ENCODE results near the gene SPOCD1. TPM values are rescaled to one million over a fixed set of nuclear protein-coding genes. Genes with fewer than 3 reads are reported as not detected.

SPOCD1 gene
- total RNA-seq, 1 experiment from 2014 or later = 10.2 TPM

DNA sequence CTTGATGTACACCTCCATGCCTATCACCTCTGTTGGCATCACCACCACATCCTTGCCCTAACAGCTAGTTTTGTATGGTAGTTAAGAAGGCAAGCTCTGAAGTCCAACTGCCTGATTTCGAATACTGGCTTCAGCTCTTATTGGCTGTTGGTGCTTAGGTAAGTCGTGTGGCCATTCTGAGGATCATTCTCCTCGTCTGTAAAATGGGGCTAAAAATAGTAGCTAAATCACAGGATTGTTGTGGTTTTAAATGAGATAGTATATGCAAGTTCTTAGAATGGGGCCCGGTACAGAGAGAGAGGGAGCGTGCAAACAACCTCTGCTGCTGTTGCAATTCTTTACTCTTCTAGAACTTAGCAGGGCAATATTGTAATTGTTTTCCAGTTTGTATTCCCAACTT lies 20.8 kb upstream of the SPOCD1 start:
- Histone ChIP-seq H3K36me3 (ENCODE audit: low read depth) (no peaks in the 10 kb centered on the region), H3F3A (ENCODE audit: insufficient read depth, low read depth) (no peaks in the 10 kb centered on the region), H3K9me3 (ENCODE audit: insufficient read depth, low read depth) (no peaks in the 10 kb centered on the region), H3K9me2 (ENCODE audit: insufficient read depth) (no peaks in the 10 kb centered on the region), H3K4me2 (no peak overlapping the region), H3K27ac (no peak overlapping the region), H3K4me1 (replicated peaks; ENCODE audit: insufficient read depth) (no peaks in the 10 kb centered on the region), H2AFZ (no peak overlapping the region), H3K79me2 (ENCODE audit: low read depth) (no peaks in the 10 kb centered on the region), H4K20me1 (ENCODE audit: insufficient read depth) (no peaks in the 10 kb centered on the region), H3K4me3 (no peak overlapping the region), H3K27me3 (ENCODE audit: insufficient read depth, low read depth) (0 out of 2 replicates have a peak, but pooled peaks cover 1% of the 10 kb centered on the region)
- BruUV-seq (replicated peaks) = no TSS peak
- ChIA-PET CTCF (no interaction called here), POLR2A (ENCODE audit: unreplicated experiment) (interaction anchor here (0.6 kb wide), 1 partner anchor 9 kb away, joined by 3 read pairs; no protein-coding TSS in a partner anchor)
- TF ChIP-seq, protein P1, sequence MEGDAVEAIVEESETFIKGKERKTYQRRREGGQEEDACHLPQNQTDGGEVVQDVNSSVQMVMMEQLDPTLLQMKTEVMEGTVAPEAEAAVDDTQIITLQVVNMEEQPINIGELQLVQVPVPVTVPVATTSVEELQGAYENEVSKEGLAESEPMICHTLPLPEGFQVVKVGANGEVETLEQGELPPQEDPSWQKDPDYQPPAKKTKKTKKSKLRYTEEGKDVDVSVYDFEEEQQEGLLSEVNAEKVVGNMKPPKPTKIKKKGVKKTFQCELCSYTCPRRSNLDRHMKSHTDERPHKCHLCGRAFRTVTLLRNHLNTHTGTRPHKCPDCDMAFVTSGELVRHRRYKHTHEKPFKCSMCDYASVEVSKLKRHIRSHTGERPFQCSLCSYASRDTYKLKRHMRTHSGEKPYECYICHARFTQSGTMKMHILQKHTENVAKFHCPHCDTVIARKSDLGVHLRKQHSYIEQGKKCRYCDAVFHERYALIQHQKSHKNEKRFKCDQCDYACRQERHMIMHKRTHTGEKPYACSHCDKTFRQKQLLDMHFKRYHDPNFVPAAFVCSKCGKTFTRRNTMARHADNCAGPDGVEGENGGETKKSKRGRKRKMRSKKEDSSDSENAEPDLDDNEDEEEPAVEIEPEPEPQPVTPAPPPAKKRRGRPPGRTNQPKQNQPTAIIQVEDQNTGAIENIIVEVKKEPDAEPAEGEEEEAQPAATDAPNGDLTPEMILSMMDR (conservative IDR thresholded peaks at IDR 0.05) = no peak
- no peak for TF ChIP-seq EZH2 (IDR thresholded peaks at IDR 0.05; ENCODE audit: low read depth)
- intact Hi-C loops (cut with micrococcal nuclease; ENCODE audit: unreplicated experiment) = no loop called here
- no peak for DNase-seq

GRCh38 chr1:31835415-31835814 lies 19.6 kb upstream of the SPOCD1 start:
- Histone ChIP-seq H3K9me3 (ENCODE audit: insufficient read depth, low read depth) (no peaks in the 10 kb centered on the region), H3K4me3 (no peak overlapping the region), H3K79me2 (ENCODE audit: low read depth) (no peaks in the 10 kb centered on the region), H3K36me3 (ENCODE audit: low read depth) (no peaks in the 10 kb centered on the region), H3K4me2 (no peak overlapping the region), H3K4me1 (replicated peaks; ENCODE audit: insufficient read depth) (no peaks in the 10 kb centered on the region), H3K27me3 (ENCODE audit: insufficient read depth, low read depth) (0 out of 2 replicates have a peak, but pooled peaks cover 5% of the 10 kb centered on the region), H3K9me2 (ENCODE audit: insufficient read depth) (no peaks in the 10 kb centered on the region), H3F3A (ENCODE audit: insufficient read depth, low read depth) (no peaks in the 10 kb centered on the region), H4K20me1 (ENCODE audit: insufficient read depth) (no peaks in the 10 kb centered on the region), H2AFZ (no peak overlapping the region), H3K27ac (no peak overlapping the region)
- ChIA-PET CTCF (interaction anchor here (0.6 to 0.8 kb wide), 2 partner anchors 14 to 129 kb away, joined by 3 to 4 read pairs; no protein-coding TSS in a partner anchor), POLR2A (ENCODE audit: unreplicated experiment) (no interaction called here)
- no peak for DNase-seq
- intact Hi-C loops (cut with micrococcal nuclease; ENCODE audit: unreplicated experiment) = no loop called here
- TF ChIP-seq, protein P1 (conservative IDR thresholded peaks at IDR 0.05) = no peak
- no peak for TF ChIP-seq EZH2 (IDR thresholded peaks at IDR 0.05; ENCODE audit: low read depth)
- BruUV-seq (replicated peaks) = no TSS peak

GRCh38 chr1:31834501-31834900 lies 18.7 kb upstream of the SPOCD1 start:
- H3F3A ChIP-seq (ENCODE audit: insufficient read depth, low read depth) = no peaks in the 10 kb centered on the region
- no peaks in the 10 kb centered on the region for H3K79me2 ChIP-seq (ENCODE audit: low read depth)
- no peaks in the 10 kb centered on the region for H4K20me1 ChIP-seq (ENCODE audit: insufficient read depth)
- POLR2A ChIA-PET (ENCODE audit: unreplicated experiment) = no interaction called here
- no peak overlapping the region for H3K27ac ChIP-seq
- H3K9me2 ChIP-seq (ENCODE audit: insufficient read depth) = no peaks in the 10 kb centered on the region
- H3K27me3 ChIP-seq (ENCODE audit: insufficient read depth, low read depth) = peaks cover 5% of the 10 kb centered on the region; the same call in 1 of the 2 replicates
- H3K9me3 ChIP-seq (ENCODE audit: insufficient read depth, low read depth) = no peaks in the 10 kb centered on the region
- H3K4me3 ChIP-seq = no peak overlapping the region
- no peaks in the 10 kb centered on the region for H3K36me3 ChIP-seq (ENCODE audit: low read depth)
- no peaks in the 10 kb centered on the region for H3K4me1 ChIP-seq (replicated peaks; ENCODE audit: insufficient read depth)
- BruUV-seq (replicated peaks) = no TSS peak
- H2AFZ ChIP-seq = no peak overlapping the region
- CTCF ChIA-PET = no interaction called here
- TF ChIP-seq EZH2 (IDR thresholded peaks at IDR 0.05; ENCODE audit: low read depth) = no peak
- TF ChIP-seq, protein P1 (conservative IDR thresholded peaks at IDR 0.05) = no peak; the same call in 1 of the 2 replicates
- DNase-seq = no peak
- intact Hi-C loops (cut with micrococcal nuclease; ENCODE audit: unreplicated experiment) = no loop called here
- H3K4me2 ChIP-seq = no peak overlapping the region
